ENCODE results near the gene FLOT2.

DNA sequence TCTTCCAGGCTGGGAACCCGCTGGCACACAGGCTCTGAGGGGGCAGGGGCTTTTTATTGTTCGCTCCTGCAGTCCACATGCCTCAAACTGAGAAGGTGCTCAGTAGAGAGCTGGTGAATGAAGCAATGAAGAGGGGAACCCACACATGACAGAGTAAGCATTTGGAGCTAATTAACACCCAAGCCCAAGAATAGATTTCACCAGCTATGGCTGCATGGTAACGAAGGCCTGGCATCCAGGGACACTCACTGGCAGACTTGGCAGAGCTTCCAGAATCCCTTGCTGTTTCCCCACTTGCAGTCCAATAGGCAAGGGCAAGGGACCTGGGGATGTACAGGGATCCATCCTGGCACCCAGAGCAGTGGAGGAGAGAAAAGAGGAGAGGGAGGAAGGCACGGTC lies 12.2 kb downstream of the FLOT2 start:
- no peak for TF ChIP-seq SIX5 (IDR thresholded peaks at IDR 0.05; ENCODE audit: low read depth, low read length)
- TF ChIP-seq, protein P1, sequence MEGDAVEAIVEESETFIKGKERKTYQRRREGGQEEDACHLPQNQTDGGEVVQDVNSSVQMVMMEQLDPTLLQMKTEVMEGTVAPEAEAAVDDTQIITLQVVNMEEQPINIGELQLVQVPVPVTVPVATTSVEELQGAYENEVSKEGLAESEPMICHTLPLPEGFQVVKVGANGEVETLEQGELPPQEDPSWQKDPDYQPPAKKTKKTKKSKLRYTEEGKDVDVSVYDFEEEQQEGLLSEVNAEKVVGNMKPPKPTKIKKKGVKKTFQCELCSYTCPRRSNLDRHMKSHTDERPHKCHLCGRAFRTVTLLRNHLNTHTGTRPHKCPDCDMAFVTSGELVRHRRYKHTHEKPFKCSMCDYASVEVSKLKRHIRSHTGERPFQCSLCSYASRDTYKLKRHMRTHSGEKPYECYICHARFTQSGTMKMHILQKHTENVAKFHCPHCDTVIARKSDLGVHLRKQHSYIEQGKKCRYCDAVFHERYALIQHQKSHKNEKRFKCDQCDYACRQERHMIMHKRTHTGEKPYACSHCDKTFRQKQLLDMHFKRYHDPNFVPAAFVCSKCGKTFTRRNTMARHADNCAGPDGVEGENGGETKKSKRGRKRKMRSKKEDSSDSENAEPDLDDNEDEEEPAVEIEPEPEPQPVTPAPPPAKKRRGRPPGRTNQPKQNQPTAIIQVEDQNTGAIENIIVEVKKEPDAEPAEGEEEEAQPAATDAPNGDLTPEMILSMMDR (IDR thresholded peaks at IDR 0.05; ENCODE audit: control extremely low read depth in 1 of 3, insufficient read depth in 1 of 3, low read depth in 1 of 3, low read length in 3 of 3): no peak
- no peak for TF ChIP-seq EP300 (IDR thresholded peaks at IDR 0.05; ENCODE audit: borderline replicate concordance in 1 of 2, low read depth in 2 of 2, low read length in 2 of 2)

Data from H1 (cell line).